HEK293 (cell line): Measurements from ENCODE around the gene PLB1.

ENCODE experiments used
- BCL11A ChIP-seq: fragments of 450-650 bp; formaldehyde crosslinking; IDR thresholded peaks from 2 replicates; pipeline ENCODE4 v1.5.1; 2016; ENCODE audit warnings: low read depth, missing biosample characterization, missing genetic modification characterization
- GLI4 ChIP-seq: fragments of 450-650 bp; formaldehyde crosslinking; IDR thresholded peaks from 2 replicates; pipeline ENCODE4 v1.5.1; 2016; ENCODE audit warnings: missing biosample characterization, missing genetic modification characterization
- ZNF10 ChIP-seq: fragments of 450-650 bp; formaldehyde crosslinking; IDR thresholded peaks from 2 replicates; pipeline ENCODE4 v1.5.1; 2017; ENCODE audit warnings: missing biosample characterization, missing genetic modification characterization
- ZNF114 ChIP-seq: fragments of 450-650 bp; formaldehyde crosslinking; IDR thresholded peaks from 2 replicates; pipeline ENCODE4 v1.5.0; 2017; ENCODE audit warnings: missing biosample characterization, missing genetic modification characterization
- ZNF16 ChIP-seq: fragments of 450-650 bp; formaldehyde crosslinking; IDR thresholded peaks from 2 replicates; pipeline ENCODE4 v1.5.1; 2016; ENCODE audit warnings: low read depth, missing biosample characterization, missing genetic modification characterization
- ZNF274 ChIP-seq, 2 experiments: fragments of 200-500 bp in 1 of 2; fragments of 450-650 bp in 1 of 2; sonication (Bioruptor generic) in 1 of 2; formaldehyde crosslinking in 1 of 2; IDR thresholded peaks; 2 replicates each; pipeline versions ENCODE4 v1.5.1 to v1.6.1; 2014 to 2016; ENCODE audit warnings: borderline replicate concordance in 1 of 2, inconsistent platforms in 1 of 2, low read length in 1 of 2, missing biosample characterization in 1 of 2, missing genetic modification characterization in 1 of 2
- TF ChIP-seq, protein P1 (sequence below): fragments of 450-650 bp; formaldehyde crosslinking; IDR thresholded peaks from 2 replicates; pipeline ENCODE4 v1.5.1; 2016; ENCODE audit warnings: missing biosample characterization, missing genetic modification characterization
- TF ChIP-seq, protein P2 (sequence below): fragments of 450-650 bp; formaldehyde crosslinking; IDR thresholded peaks from 2 replicates; pipeline ENCODE4 v1.5.1; 2016; ENCODE audit warnings: missing biosample characterization, missing genetic modification characterization

DNA sequence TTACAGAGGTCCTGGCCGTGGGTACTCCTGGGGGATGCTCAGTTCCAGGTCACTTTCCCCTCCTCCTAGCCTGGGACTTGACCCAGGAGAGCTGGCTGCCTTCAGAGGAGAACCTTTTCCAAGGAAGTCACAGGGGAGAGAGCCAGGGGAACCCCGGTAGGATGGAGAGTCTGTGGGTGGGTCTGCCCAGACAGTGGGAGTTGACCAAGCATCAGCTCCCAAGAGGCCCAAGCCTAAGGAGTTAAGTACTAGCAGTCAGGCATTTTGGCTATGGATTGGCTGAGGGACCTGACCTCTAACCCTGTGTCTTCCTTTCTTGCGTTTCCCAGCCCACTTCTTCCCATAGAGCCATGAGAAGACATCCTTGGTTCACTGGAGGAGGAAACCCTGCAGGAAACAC lies 48.8 kb upstream of the PLB1 start:
- no peak for TF ChIP-seq ZNF114
- no peak for TF ChIP-seq ZNF16 (tag by site-specific recombination)
- TF ChIP-seq GLI4 = no peak
- TF ChIP-seq, protein P1, sequence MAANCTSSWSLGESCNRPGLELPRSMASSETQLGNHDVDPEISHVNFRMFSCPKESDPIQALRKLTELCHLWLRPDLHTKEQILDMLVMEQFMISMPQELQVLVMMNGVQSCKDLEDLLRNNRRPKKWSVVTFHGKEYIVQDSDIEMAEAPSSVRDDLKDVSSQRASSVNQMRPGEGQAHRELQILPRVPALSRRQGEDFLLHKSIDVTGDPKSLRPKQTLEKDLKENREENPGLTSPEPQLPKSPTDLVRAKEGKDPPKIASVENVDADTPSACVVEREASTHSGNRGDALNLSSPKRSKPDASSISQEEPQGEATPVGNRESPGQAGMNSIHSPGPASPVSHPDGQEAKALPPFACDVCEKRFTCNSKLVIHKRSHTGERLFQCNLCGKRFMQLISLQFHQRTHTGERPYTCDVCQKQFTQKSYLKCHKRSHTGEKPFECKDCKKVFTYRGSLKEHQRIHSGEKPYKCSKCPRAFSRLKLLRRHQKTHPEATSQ (tag by site-specific recombination) = no peak
- TF ChIP-seq ZNF274 (IDR thresholded peaks at IDR 0.05; ENCODE audit: low read length) = no peak
- TF ChIP-seq ZNF274 (tag by site-specific recombination; IDR thresholded peaks at IDR 0.05; ENCODE audit: borderline replicate concordance) = no peak
- TF ChIP-seq ZNF10 (tag by site-specific recombination) = no peak
- TF ChIP-seq, protein P2, sequence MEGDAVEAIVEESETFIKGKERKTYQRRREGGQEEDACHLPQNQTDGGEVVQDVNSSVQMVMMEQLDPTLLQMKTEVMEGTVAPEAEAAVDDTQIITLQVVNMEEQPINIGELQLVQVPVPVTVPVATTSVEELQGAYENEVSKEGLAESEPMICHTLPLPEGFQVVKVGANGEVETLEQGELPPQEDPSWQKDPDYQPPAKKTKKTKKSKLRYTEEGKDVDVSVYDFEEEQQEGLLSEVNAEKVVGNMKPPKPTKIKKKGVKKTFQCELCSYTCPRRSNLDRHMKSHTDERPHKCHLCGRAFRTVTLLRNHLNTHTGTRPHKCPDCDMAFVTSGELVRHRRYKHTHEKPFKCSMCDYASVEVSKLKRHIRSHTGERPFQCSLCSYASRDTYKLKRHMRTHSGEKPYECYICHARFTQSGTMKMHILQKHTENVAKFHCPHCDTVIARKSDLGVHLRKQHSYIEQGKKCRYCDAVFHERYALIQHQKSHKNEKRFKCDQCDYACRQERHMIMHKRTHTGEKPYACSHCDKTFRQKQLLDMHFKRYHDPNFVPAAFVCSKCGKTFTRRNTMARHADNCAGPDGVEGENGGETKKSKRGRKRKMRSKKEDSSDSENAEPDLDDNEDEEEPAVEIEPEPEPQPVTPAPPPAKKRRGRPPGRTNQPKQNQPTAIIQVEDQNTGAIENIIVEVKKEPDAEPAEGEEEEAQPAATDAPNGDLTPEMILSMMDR (tag by site-specific recombination) = no peak
- no peak for TF ChIP-seq BCL11A (tag by site-specific recombination)
